T-helper 17 cell (primary cell): Measurements from ENCODE around the gene SSR1. TPM values are rescaled to one million over a fixed set of nuclear protein-coding genes. Genes with fewer than 3 reads are reported as not detected.

Source experiments
- ATAC-seq: fragments of 150-1000 bp; cut with Tn5 transposase; 2 replicates; pipeline ENCODE4 v1.10.0; 2021; ENCODE audit warnings: mild to moderate bottlenecking, moderate library complexity
- DNase-seq, 3 donors: peaks; one replicate each; pipeline versions ENCODE4 v3.0.0 to v3.0.0-alpha.2; 2020 to 2021
- H3K9me3 ChIP-seq: one replicate; pipeline ENCODE4 v1.7.0; 2013; ENCODE audit warnings: low read length, mild to moderate bottlenecking; ENCODE audit not compliant: control insufficient read depth, poor library complexity, severe bottlenecking
- H3K27ac Mint-ChIP-seq: one replicate; pipeline ENCODE4 v1.8.0; 2022; ENCODE audit warnings: mild to moderate bottlenecking, moderate library complexity, mixed read lengths
- H3K27me3 Mint-ChIP-seq: one replicate; pipeline ENCODE4 v1.8.0; 2022; ENCODE audit warnings: mixed read lengths
- H3K36me3 Mint-ChIP-seq: one replicate; pipeline ENCODE4 v1.8.0; 2022; ENCODE audit warnings: low read depth, mixed read lengths
- H3K4me1 Mint-ChIP-seq: one replicate; pipeline ENCODE4 v1.8.0; 2022; ENCODE audit warnings: mild to moderate bottlenecking, mixed read lengths
- H3K4me3 Mint-ChIP-seq: one replicate; pipeline ENCODE4 v1.8.0; 2022; ENCODE audit warnings: mild to moderate bottlenecking, moderate library complexity, mixed read lengths
- total RNA-seq, 4 donors: library from RNA in 2 of 4; stranded (reverse) in 2 of 4; gene quantifications; one replicate each; pipeline ENCODE4 v1.2.3 and lab custom pipeline; 2022 to 2026

The SSR1 gene
- total RNA-seq, 2 donors from 2014 or later = 80.4 to 96.1 TPM

GRCh38 chr6:7241709-7242645, 71.0 kb downstream of the SSR1 start:
- DNase-seq = no peak
- no peak overlapping the region for H3K4me3 Mint-ChIP-seq
- no peak for ATAC-seq
- H3K27me3 Mint-ChIP-seq = no peaks in the 10 kb centered on the region
- H3K9me3 ChIP-seq = no peaks in the 10 kb centered on the region
- H3K4me1 Mint-ChIP-seq = peaks cover 19% of the 10 kb centered on the region
- peaks cover 2% of the 10 kb centered on the region for H3K36me3 Mint-ChIP-seq
- peak overlapping the region; percentile 82 for H3K27ac Mint-ChIP-seq

GRCh38 chr6:7241160-7241559, 71.8 kb downstream of the SSR1 start:
- Mint-ChIP-seq H3K4me3 (no peak overlapping the region), H3K36me3 (peaks cover 2% of the 10 kb centered on the region), H3K27ac (peak overlapping the region; percentile 82), H3K4me1 (peaks cover 19% of the 10 kb centered on the region), H3K27me3 (no peaks in the 10 kb centered on the region)
- no peaks in the 10 kb centered on the region for H3K9me3 ChIP-seq
- ATAC-seq (no peak), DNase-seq (no peak)

- ATAC-seq = no peak
- H3K36me3 Mint-ChIP-seq = peaks cover 2% of the 10 kb centered on the region
- no peak overlapping the region for H3K27ac Mint-ChIP-seq
Measured at GRCh38 chr6:7240351-7240750, 72.6 kb downstream of the SSR1 start.

GRCh38 chr6:7239590-7239948, 73.4 kb downstream of the SSR1 start:
- no peaks in the 10 kb centered on the region for H3K9me3 ChIP-seq
- no peak overlapping the region for H3K27ac Mint-ChIP-seq
- DNase-seq (no peak), ATAC-seq (no peak)
- no peaks in the 10 kb centered on the region for H3K27me3 Mint-ChIP-seq
- peaks cover 2% of the 10 kb centered on the region for H3K36me3 Mint-ChIP-seq
- peaks cover 22% of the 10 kb centered on the region for H3K4me1 Mint-ChIP-seq
- no peak overlapping the region for H3K4me3 Mint-ChIP-seq

More at GRCh38 chr6:7240351-7240750, 72.6 kb downstream of the SSR1 start:
- Mint-ChIP-seq H3K4me3 (no peak overlapping the region), H3K4me1 (peaks cover 22% of the 10 kb centered on the region), H3K27me3 (no peaks in the 10 kb centered on the region)
- no peak for DNase-seq
- H3K9me3 ChIP-seq = no peaks in the 10 kb centered on the region

GRCh38 chr6:7238900-7239589, 74.0 kb downstream of the SSR1 start:
- Mint-ChIP-seq H3K4me1 (peaks cover 22% of the 10 kb centered on the region), H3K4me3 (no peak overlapping the region), H3K36me3 (peaks cover 5% of the 10 kb centered on the region), H3K27ac (no peak overlapping the region), H3K27me3 (no peaks in the 10 kb centered on the region)
- no peaks in the 10 kb centered on the region for H3K9me3 ChIP-seq
- DNase-seq (peak; percentile 26 to 55 (median 37)), ATAC-seq (peak; percentile 74)

GRCh38 chr6:7238526-7238899, 74.5 kb downstream of the SSR1 start:
- no peaks in the 10 kb centered on the region for H3K9me3 ChIP-seq
- ATAC-seq (no peak), DNase-seq (no peak)
- H3K36me3 Mint-ChIP-seq = peaks cover 5% of the 10 kb centered on the region
- H3K4me3 Mint-ChIP-seq = no peak overlapping the region
- H3K27me3 Mint-ChIP-seq = no peaks in the 10 kb centered on the region
- no peak overlapping the region for H3K27ac Mint-ChIP-seq
- peaks cover 24% of the 10 kb centered on the region for H3K4me1 Mint-ChIP-seq

GRCh38 chr6:7237653-7238188, 75.3 kb downstream of the SSR1 start:
- no peak overlapping the region for H3K4me3 Mint-ChIP-seq
- H3K27me3 Mint-ChIP-seq = no peaks in the 10 kb centered on the region
- H3K36me3 Mint-ChIP-seq = peaks cover 5% of the 10 kb centered on the region
- no peak overlapping the region for H3K27ac Mint-ChIP-seq
- H3K9me3 ChIP-seq = no peaks in the 10 kb centered on the region
- ATAC-seq (no peak), DNase-seq (no peak)
- peaks cover 18% of the 10 kb centered on the region for H3K4me1 Mint-ChIP-seq

- no peak for ATAC-seq
- peaks cover 7% of the 10 kb centered on the region for H3K36me3 Mint-ChIP-seq
- H3K4me3 Mint-ChIP-seq = no peak overlapping the region
- H3K9me3 ChIP-seq = no peaks in the 10 kb centered on the region
- DNase-seq = no peak
- peaks cover 18% of the 10 kb centered on the region for H3K4me1 Mint-ChIP-seq
- H3K27me3 Mint-ChIP-seq = no peaks in the 10 kb centered on the region
- H3K27ac Mint-ChIP-seq = peak overlapping the region; percentile 83
Measured at GRCh38 chr6:7236306-7237209, 76.4 kb downstream of the SSR1 start.

GRCh38 chr6:7235712-7236305, 77.2 kb downstream of the SSR1 start:
- Mint-ChIP-seq H3K36me3 (peaks cover 5% of the 10 kb centered on the region), H3K27me3 (no peaks in the 10 kb centered on the region), H3K4me1 (peaks cover 14% of the 10 kb centered on the region), H3K27ac (peak overlapping the region; percentile 83), H3K4me3 (no peak overlapping the region)
- ATAC-seq (no peak), DNase-seq (no peak)
- no peaks in the 10 kb centered on the region for H3K9me3 ChIP-seq

GRCh38 chr6:7234547-7234946, 78.5 kb downstream of the SSR1 start:
- no peaks in the 10 kb centered on the region for H3K9me3 ChIP-seq
- Mint-ChIP-seq H3K27me3 (no peaks in the 10 kb centered on the region), H3K36me3 (peaks cover 7% of the 10 kb centered on the region), H3K4me1 (peaks cover 14% of the 10 kb centered on the region), H3K4me3 (no peak overlapping the region), H3K27ac (peak overlapping the region; percentile 47)
- ATAC-seq (no peak), DNase-seq (no peak)

GRCh38 chr6:7232351-7232750, 80.6 kb downstream of the SSR1 start:
- Mint-ChIP-seq H3K4me3 (no peak overlapping the region), H3K27ac (peak overlapping the region; percentile 43), H3K36me3 (peaks cover 10% of the 10 kb centered on the region)

GRCh38 chr6:7230956-7231713, 81.9 kb downstream of the SSR1 start:
- H3K36me3 Mint-ChIP-seq = peaks cover 10% of the 10 kb centered on the region
- ATAC-seq (no peak), DNase-seq (no peak)
- no peaks in the 10 kb centered on the region for H3K9me3 ChIP-seq
- H3K27me3 Mint-ChIP-seq = no peaks in the 10 kb centered on the region
- H3K4me1 Mint-ChIP-seq = peaks cover 7% of the 10 kb centered on the region
- no peak overlapping the region for H3K27ac Mint-ChIP-seq
- H3K4me3 Mint-ChIP-seq = no peak overlapping the region

More at GRCh38 chr6:7232351-7232750, 80.6 kb downstream of the SSR1 start:
- ATAC-seq (no peak), DNase-seq (no peak)
- H3K4me1 Mint-ChIP-seq = peaks cover 7% of the 10 kb centered on the region
- no peaks in the 10 kb centered on the region for H3K9me3 ChIP-seq
- H3K27me3 Mint-ChIP-seq = no peaks in the 10 kb centered on the region
